HG03060 (cell line): ENCODE measurements around the gene EPC1.
"Not testable (repeated sequence)": the region's sequence is repeated elsewhere in the genome, so short reads cannot be mapped to it uniquely, and the experiment has no call there.

Source experiments
- ATAC-seq: cut with Tn5 transposase; IDR thresholded peaks from one replicate; pipeline ENCODE4 v1.9.1; 2021; ENCODE audit warnings: low read depth, moderate number of reproducible peaks; ENCODE audit not compliant: unreplicated experiment

The EPC1 gene

GRCh38 chr10:32295027-32295426, 51.9 kb downstream of the EPC1 start:
- no peak for ATAC-seq

DNA sequence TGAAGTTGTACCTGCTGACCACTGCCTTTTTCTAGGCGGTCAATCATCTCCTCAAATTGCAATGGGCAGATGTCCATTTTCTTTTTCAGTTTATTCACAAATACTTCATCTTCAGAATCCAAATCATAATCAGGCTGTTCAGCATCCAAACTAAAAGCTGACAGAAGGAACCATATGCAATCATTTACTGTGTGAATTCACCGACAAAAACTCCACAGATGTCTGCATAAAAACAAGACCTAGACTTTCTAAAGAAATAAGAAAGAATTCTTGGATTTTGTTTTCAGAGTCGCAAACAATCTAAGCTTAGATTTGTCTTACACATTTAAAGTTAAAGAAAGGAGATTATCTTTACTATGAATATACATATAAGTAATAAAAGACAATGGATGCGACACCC, 53.4 kb downstream of the EPC1 start:
- ATAC-seq, result no peak

- ATAC-seq, result no peak
Measured at GRCh38 chr10:32279795-32280194, 67.2 kb downstream of the EPC1 start.

DNA sequence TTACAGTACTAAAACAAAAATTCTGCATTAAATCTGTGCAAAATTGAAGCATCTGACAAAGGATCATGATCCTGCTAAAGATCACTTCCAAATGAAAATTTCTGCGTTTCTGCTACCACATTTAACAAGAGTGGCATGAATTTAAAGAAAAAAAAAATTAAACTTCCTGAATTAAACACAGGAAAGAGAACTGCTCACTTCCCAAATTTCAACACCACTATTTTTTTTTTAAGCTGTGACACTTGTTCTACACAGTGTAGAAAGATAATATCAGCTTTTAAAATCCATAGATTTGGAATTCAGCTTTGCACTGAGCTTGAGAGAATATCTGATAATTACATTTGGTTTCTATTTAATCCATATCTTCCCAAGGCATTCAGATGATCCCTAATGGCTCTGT, 73.6 kb downstream of the EPC1 start:
- ATAC-seq, result no peak

GRCh38 chr10:32271617-32272016, 75.3 kb downstream of the EPC1 start:
- ATAC-seq, result no peak

- no peak for ATAC-seq
Measured at GRCh38 chr10:32269343-32270100, 77.4 kb downstream of the EPC1 start.

DNA sequence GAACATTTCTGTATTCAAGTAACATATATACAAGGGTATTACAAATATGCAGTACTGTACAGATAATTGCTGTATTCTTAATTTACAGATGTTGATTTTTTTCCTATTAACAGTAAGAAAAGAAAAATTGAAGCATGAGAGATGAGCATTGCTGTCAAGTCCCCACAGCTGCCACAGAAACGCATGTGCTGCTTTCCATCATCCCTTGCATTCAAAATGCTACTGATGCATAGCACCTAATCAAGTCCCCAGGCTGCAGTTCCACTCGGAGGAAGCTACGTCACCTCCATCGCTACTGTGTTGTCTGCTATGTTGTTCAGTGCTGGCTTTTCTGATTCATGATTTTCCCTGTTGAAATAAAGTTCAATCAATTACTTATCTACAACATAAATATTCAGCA, 78.2 kb downstream of the EPC1 start:
- no peak for ATAC-seq

GRCh38 chr10:32266979-32267378, 80.0 kb downstream of the EPC1 start:
- no peak for ATAC-seq

GRCh38 chr10:32266566-32266965, 80.4 kb downstream of the EPC1 start:
- no peak for ATAC-seq

GRCh38 chr10:32265756-32266155, 81.2 kb downstream of the EPC1 start:
- no peak for ATAC-seq

DNA sequence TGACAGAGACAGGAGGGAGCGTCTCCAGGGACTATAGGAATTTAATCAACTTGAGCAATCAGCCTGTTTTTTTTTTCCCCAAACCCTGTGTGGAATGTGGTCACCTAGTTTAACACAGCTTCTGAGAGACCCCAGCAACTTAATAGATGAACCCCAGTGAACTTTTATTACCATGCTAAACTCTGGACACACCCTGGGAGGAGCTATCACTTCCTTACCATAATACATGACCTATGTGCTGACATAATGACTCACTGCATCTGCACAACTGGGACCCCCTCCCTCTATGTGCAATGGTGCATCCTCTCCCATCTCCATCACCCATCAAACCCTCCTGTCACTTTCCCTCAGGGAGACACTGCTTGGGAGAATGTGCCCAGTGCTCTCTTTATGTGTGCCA, 83.7 kb downstream of the EPC1 start:
- ATAC-seq, result no peak

DNA sequence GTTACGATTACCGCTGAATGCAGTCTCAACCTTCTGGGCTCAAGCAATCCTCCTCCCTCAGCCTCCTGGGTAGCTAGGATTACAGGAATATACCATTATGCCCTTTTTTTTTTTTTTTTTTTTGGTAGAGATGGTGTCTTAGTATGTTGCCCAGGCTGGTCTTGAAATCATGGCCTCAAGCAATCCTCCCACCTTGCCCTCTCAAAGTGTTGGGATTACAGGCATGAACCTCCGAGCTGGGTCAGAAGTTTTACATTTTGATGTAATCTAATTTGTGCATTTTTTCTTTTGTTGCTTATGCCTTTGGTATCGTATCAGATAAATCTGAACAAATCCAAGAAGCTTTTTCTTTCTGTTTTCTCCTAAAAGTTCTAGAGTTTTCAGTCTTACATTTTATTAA, 87.4 kb downstream of the EPC1 start:
- ATAC-seq, result no peak

DNA sequence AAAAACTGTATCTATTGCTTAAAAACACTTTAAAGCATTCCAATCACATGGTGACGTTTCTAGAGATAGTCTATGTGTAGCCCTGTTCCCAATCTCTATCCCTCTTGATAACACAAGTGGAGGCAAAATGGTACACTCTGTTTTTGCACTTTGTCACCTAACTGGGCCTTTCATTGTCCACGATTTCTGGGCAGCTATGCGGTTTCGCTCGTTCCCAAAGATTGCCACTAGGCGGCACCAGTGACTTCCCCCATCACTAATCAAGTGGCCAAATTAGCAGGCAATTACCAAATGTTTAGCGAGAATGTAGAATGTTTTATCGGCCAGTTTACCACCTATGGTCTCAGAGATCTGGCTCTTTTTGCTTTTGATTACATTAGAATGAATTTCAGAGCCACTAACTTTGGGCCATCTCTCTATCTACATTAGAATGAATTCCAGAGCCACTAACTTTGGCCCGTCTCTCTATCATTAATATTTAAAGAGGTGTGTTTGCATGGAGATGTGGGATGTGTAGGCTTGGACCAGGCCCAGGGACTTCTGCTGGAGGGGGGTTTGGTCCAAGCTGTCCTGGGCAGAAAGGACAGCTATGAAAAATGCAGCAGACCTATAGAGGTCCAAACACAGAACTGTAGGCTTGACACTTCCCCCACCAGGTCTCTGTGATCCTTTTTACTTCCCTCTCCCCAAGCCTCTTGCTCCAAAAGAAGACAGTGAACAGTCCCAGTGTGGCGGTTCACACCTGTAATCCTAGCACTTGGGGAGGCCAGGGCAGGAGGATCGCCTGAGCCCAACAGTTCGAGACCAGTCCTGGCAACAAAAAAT, 90.1 kb downstream of the EPC1 start:
- no peak for ATAC-seq

DNA sequence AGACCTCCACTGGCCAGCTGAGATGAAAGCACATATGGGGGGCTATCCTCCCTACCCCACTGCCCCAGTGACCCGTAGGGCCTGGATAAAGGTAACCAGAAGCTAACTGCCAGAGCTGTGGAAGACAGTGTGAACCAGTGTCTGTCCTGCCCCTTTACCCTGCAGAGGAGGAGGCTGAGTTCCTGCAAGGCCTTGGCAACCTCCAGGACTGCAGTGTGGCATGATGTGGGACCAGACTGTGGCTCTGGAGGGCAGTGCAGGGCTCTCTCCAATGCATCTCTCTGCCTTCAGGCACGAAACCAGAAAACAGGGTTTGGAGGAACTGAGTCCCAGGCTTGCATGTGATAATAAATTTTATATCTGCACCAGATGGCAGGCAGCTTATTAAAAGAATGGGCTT, 93.1 kb downstream of the EPC1 start:
- ATAC-seq, result no peak

DNA sequence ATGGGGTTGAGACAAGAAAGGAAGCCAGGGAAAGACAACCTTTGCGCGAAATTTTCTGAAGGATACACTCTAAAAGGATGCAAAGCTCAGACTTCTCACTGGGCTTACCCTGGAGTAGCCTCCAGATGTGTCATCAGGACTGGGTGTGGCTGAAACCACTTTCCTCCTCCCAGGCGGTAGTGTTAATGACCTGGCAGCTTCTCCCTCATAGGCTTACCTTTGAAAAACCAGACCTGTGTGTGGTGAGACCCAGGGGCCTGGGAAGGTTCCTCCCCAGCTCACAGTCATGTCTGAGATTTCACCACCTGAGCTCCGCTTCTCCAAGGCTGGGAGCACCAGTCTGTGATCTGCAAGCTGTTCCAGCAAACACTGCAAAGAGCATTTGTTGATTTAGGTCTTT, 93.7 kb downstream of the EPC1 start:
- ATAC-seq, result no peak

DNA sequence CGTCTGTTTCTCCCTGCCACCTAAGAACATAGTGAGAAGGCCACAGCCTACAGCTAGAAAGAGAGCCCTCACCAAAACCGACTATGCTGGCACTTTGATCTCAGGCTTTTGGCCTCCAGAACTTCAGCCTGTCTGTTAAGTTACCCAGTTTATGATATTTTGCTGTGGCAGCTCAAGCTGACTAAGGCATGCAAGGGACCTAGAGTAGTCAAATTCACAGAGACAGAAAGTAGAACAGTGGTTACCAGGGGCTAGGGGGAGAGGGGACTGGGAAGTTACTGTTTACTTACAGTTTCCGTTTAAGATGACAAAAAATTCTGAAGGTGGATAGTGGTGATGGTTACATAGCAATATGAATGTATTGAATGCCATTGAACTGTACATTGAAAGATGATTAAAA, 96.5 kb downstream of the EPC1 start:
- ATAC-seq, result not testable (repeated sequence)

DNA sequence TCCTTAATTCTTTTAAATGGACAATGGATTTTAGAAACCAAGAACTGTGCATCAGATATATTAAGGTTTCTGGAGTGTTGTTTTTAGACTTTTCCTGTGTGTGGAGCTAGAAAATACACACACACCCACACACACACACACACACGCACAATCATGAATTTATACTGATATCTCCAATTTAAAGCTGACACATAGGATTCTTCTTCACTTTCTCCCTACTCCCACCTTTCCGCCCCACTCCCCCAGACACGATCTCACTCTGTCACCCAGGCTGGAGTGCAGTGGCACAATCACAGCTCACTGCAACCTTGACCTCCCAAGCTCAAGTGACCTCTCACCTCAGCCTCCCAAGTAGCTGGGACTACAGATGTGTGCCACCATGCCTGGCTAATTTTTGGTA, 100.3 kb downstream of the EPC1 start:
- ATAC-seq, result no peak

DNA sequence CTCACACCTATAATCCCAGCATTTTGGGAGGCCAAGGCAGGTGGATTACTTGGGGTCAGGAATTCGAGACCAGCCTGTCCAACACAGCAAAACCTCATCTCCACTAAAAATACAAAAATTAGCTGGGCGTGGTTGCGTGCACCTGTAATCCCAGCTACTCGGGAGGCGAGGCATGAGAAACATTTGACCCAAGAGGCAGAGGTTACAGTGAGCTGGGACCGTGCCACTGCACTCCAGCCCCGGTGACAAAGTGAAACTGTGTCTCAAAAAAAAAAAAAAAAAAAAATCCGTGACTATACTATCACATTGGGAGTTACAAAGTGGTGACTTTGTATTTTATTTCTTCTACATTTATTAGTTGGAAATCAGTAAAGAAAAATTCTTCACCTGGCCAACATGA, 101.2 kb downstream of the EPC1 start:
- no peak for ATAC-seq

DNA sequence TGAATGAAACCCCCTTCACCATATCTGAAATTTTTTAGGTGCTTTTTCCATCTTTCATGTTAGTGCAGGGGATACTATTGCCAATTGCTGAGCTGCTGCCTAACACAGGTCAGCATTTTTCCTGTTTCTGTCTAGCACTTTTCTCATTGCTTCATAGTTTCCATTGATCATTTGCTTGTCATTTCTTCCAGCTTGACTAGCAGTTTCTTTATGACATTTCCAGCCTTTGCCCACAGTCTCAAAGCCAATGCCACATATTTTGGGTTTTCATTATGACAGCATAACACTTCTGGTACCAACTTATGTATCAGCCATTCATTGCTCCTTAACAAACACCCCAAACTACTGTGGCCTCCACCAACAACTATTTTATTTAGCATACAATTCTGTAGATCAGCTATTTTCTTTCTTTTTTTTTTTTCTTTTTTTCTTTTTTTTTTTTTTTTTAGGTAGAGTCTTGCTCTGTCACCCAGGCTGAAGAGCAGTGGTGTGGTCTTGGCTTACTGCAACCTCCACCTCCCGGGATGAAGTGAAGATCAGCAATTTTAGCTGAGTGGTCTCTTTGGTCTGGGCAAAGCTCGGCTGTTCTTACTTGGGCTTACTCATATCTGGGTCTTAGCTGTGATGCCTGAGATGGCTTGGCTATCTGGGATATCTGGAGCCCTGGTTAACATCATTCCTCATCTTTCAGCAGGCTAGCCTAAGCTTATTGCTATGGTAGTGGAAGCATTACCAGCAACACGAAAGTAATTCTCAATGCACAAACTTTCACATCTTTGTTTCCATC, 102.3 kb downstream of the EPC1 start:
- no peak for ATAC-seq

DNA sequence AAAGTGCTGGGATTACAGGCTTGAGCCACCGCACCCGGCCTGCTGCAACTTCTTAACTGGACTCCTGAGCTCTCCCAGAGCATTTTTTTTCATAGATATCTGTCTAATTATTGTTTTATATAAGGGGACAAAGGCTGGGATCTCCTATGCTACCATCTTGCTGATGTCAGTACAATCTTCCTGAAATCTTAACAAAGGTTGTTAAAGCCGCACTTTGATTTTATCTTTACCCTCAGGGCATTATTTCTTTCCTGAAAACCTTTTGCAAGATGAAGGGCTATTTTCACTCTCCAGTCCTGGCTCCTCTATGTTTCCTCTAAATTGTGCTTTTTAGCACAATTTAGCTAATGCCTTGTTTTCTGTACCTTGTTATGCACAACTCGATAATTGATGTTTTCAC, 102.9 kb downstream of the EPC1 start:
- no peak for ATAC-seq

DNA sequence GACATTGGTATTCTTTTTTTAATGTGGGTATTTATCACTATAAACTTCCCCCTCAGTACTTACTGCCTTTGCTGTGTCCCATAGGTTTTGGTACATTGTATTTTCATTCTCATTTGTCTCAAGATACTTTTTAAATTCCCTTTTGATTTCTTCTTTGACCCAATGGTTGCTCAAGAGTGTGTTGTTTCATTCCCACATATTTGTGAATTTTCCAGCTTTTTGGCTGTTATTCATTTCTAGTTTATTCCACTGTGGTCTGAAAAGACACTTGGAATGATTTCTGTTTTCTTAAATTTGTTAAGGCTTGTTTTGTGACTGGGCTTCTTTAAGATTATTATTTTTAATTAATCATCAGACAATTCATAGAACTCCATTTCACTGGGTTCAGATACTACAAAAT, 105.0 kb downstream of the EPC1 start:
- ATAC-seq, result no peak
